Activated naive CD4-positive, alpha-beta T cell treated with anti-CD3 and anti-CD28 coated beads for 36 hours (primary cell): ENCODE measurements around the gene DNPEP. TPM values are rescaled to one million over a fixed set of nuclear protein-coding genes. Genes with fewer than 3 reads are reported as not detected.

Source experiments
- CTCF ChIA-PET: fragments of 350-600 bp; sonication (Branson Sonifier 250); formaldehyde crosslinking; loops from one replicate; lab custom pipeline; 2021; ENCODE audit warnings: antibody characterized with exemption; lab: Charles Lee
- DNase-seq: peaks from one replicate; pipeline ENCODE4 v3.0.0-alpha.2; 2020
- H3K27ac Mint-ChIP-seq: one replicate; pipeline ENCODE4 v1.8.0; 2021; ENCODE audit warnings: mild to moderate bottlenecking, mixed read lengths
- H3K27me3 Mint-ChIP-seq: one replicate; pipeline ENCODE4 v1.8.0; 2021; ENCODE audit warnings: low read depth, mixed read lengths
- H3K36me3 Mint-ChIP-seq: one replicate; pipeline ENCODE4 v1.8.0; 2021; ENCODE audit warnings: low read depth, mixed read lengths
- H3K4me1 Mint-ChIP-seq: one replicate; pipeline ENCODE4 v1.8.0; 2021; ENCODE audit warnings: low read depth, mixed read lengths
- H3K4me3 Mint-ChIP-seq: one replicate; pipeline ENCODE4 v1.8.0; 2021; ENCODE audit warnings: mild to moderate bottlenecking, moderate library complexity, mixed read lengths
- H3K9me3 Mint-ChIP-seq: one replicate; pipeline ENCODE4 v1.8.0; 2021; ENCODE audit warnings: mixed read lengths
- intact Hi-C: fragments of 100-400 bp; cut with micrococcal nuclease; formaldehyde crosslinking; loops from one replicate; pipeline ENCODE4 v1.15.1; 2023
- total RNA-seq, 2 experiments: library from RNA; stranded (reverse); gene quantifications; one replicate each; pipeline ENCODE4 v1.2.3, GENCODE V29; 2021

The DNPEP gene
- total RNA-seq, 2 experiments from 2014 or later, result 67.1 to 74.2 TPM

GRCh38 chr2:219426534-219427136 lies 38.9 kb upstream of the DNPEP start:
- no peaks in the 10 kb centered on the region for H3K4me1 Mint-ChIP-seq
- CTCF ChIA-PET, result interaction anchor here (0.7 kb wide), 1 partner anchor 31 kb away, joined by 3 read pairs; no protein-coding TSS in a partner anchor
- DNase-seq, result no peak
- no peak overlapping the region for H3K4me3 Mint-ChIP-seq
- peaks cover 6% of the 10 kb centered on the region for H3K27me3 Mint-ChIP-seq
- no peak overlapping the region for H3K27ac Mint-ChIP-seq
- H3K9me3 Mint-ChIP-seq, result no peaks in the 10 kb centered on the region
- intact Hi-C loops, result no loop called here
- no peaks in the 10 kb centered on the region for H3K36me3 Mint-ChIP-seq

GRCh38 chr2:219426068-219426443 lies 38.3 kb upstream of the DNPEP start:
- CTCF ChIA-PET, result no interaction called here
- Mint-ChIP-seq H3K9me3 (no peaks in the 10 kb centered on the region), H3K36me3 (no peaks in the 10 kb centered on the region), H3K4me3 (no peak overlapping the region), H3K27me3 (peaks cover 9% of the 10 kb centered on the region), H3K4me1 (no peaks in the 10 kb centered on the region), H3K27ac (no peak overlapping the region)
- DNase-seq, result no peak
- intact Hi-C loops, result no loop called here

- Mint-ChIP-seq H3K27me3 (peaks cover 12% of the 10 kb centered on the region), H3K4me1 (no peaks in the 10 kb centered on the region), H3K36me3 (no peaks in the 10 kb centered on the region), H3K27ac (no peak overlapping the region), H3K4me3 (no peak overlapping the region), H3K9me3 (no peaks in the 10 kb centered on the region)
- intact Hi-C loops, result no loop called here
- CTCF ChIA-PET, result no interaction called here
- no peak for DNase-seq
These were observed 37.7 kb upstream of the DNPEP start for GRCh38 chr2:219425238-219426067.

GRCh38 chr2:219423652-219424377 lies 36.1 kb upstream of the DNPEP start:
- Mint-ChIP-seq H3K9me3 (no peaks in the 10 kb centered on the region), H3K4me1 (no peaks in the 10 kb centered on the region), H3K27ac (no peak overlapping the region), H3K36me3 (no peaks in the 10 kb centered on the region), H3K27me3 (peaks cover 24% of the 10 kb centered on the region), H3K4me3 (no peak overlapping the region)
- CTCF ChIA-PET, result interaction anchor here (0.6 kb wide), 1 partner anchor 77 kb away, joined by 4 read pairs; no protein-coding TSS in a partner anchor
- DNase-seq, result no peak
- intact Hi-C loops, result no loop called here

- Mint-ChIP-seq H3K27ac (no peak overlapping the region), H3K4me1 (no peaks in the 10 kb centered on the region), H3K27me3 (peaks cover 26% of the 10 kb centered on the region), H3K4me3 (no peak overlapping the region), H3K36me3 (no peaks in the 10 kb centered on the region), H3K9me3 (no peaks in the 10 kb centered on the region)
- DNase-seq, result no peak
- intact Hi-C loops, result no loop called here
- CTCF ChIA-PET, result no interaction called here
These were observed 35.3 kb upstream of the DNPEP start for GRCh38 chr2:219422952-219423534.

- no peaks in the 10 kb centered on the region for H3K9me3 Mint-ChIP-seq
- DNase-seq, result no peak
- no peak overlapping the region for H3K4me3 Mint-ChIP-seq
- H3K27me3 Mint-ChIP-seq, result peaks cover 29% of the 10 kb centered on the region
- H3K4me1 Mint-ChIP-seq, result no peaks in the 10 kb centered on the region
- CTCF ChIA-PET, result no interaction called here
- intact Hi-C loops, result no loop called here
- no peak overlapping the region for H3K27ac Mint-ChIP-seq
- H3K36me3 Mint-ChIP-seq, result no peaks in the 10 kb centered on the region
These were observed 33.6 kb upstream of the DNPEP start for GRCh38 chr2:219421323-219421722.

- H3K27ac Mint-ChIP-seq, result no peak overlapping the region
- H3K36me3 Mint-ChIP-seq, result no peaks in the 10 kb centered on the region
- DNase-seq, result no peak
- no peaks in the 10 kb centered on the region for H3K4me1 Mint-ChIP-seq
- H3K9me3 Mint-ChIP-seq, result no peaks in the 10 kb centered on the region
- H3K27me3 Mint-ChIP-seq, result peaks cover 31% of the 10 kb centered on the region
- CTCF ChIA-PET, result interaction anchor here (0.6 kb wide), 1 partner anchor 410 kb away, joined by 5 read pairs; no protein-coding TSS in a partner anchor
- H3K4me3 Mint-ChIP-seq, result no peak overlapping the region
- intact Hi-C loops, result no loop called here
These were observed 33.0 kb upstream of the DNPEP start for GRCh38 chr2:219420687-219421086.

- intact Hi-C loops, result no loop called here
- CTCF ChIA-PET, result interaction anchor here (0.7 to 0.9 kb wide), 2 partner anchors 44 to 90 kb away, joined by 3 to 5 read pairs; no protein-coding TSS in a partner anchor
- Mint-ChIP-seq H3K27ac (no peak overlapping the region), H3K4me3 (no peak overlapping the region), H3K4me1 (no peaks in the 10 kb centered on the region), H3K9me3 (no peaks in the 10 kb centered on the region), H3K27me3 (peaks cover 36% of the 10 kb centered on the region), H3K36me3 (no peaks in the 10 kb centered on the region)
- DNase-seq, result no peak
These were observed 31.9 kb upstream of the DNPEP start for GRCh38 chr2:219419331-219420197.

- Mint-ChIP-seq H3K4me3 (no peak overlapping the region), H3K4me1 (no peaks in the 10 kb centered on the region), H3K36me3 (no peaks in the 10 kb centered on the region), H3K9me3 (no peaks in the 10 kb centered on the region), H3K27me3 (peaks cover 37% of the 10 kb centered on the region), H3K27ac (no peak overlapping the region)
- no peak for DNase-seq
- CTCF ChIA-PET, result interaction anchor here (0.7 to 2.1 kb wide), 4 partner anchors 15 to 91 kb away, joined by 3 to 8 read pairs (median 4); no protein-coding TSS in a partner anchor
- intact Hi-C loops, result no loop called here
These were observed 31.3 kb upstream of the DNPEP start for GRCh38 chr2:219419012-219419324.

- H3K4me1 Mint-ChIP-seq, result no peaks in the 10 kb centered on the region
- no peak for DNase-seq
- no peaks in the 10 kb centered on the region for H3K36me3 Mint-ChIP-seq
- peaks cover 39% of the 10 kb centered on the region for H3K27me3 Mint-ChIP-seq
- no peak within 1 kb of the TSS for H3K4me3 Mint-ChIP-seq
- no peak within 1 kb of the TSS for H3K27ac Mint-ChIP-seq
- no peaks in the 10 kb centered on the region for H3K9me3 Mint-ChIP-seq
- intact Hi-C loops, result no loop called here
- CTCF ChIA-PET, result interaction anchor here (0.6 to 2.1 kb wide), 4 partner anchors 15 to 265 kb away, joined by 3 to 8 read pairs (median 4); no protein-coding TSS in a partner anchor
These were observed 30.7 kb upstream of the DNPEP start, which contains the start of gene DES for GRCh38 chr2:219418155-219419011. TSS of gene DES (plus strand) at chr2:219418377. CDS start at chr2:219418463, 86 bp downstream.

- peaks cover 37% of the 10 kb centered on the region for H3K27me3 Mint-ChIP-seq
- H3K4me1 Mint-ChIP-seq, result no peaks in the 10 kb centered on the region
- peaks cover under 1% of the 10 kb centered on the region for H3K9me3 Mint-ChIP-seq
- CTCF ChIA-PET, result interaction anchor here (0.6 to 2.1 kb wide), 5 partner anchors 14 to 1883 kb away, joined by 3 to 8 read pairs (median 3); no protein-coding TSS in a partner anchor
- DNase-seq, result no peak
- intact Hi-C loops, result no loop called here
- H3K4me3 Mint-ChIP-seq, result no peak overlapping the region
- no peaks in the 10 kb centered on the region for H3K36me3 Mint-ChIP-seq
- no peak overlapping the region for H3K27ac Mint-ChIP-seq
These were observed 29.7 kb upstream of the DNPEP start for GRCh38 chr2:219417374-219417773.
